Measurements from ENCODE around the gene ABHD17A.

The ABHD17A gene

DNA sequence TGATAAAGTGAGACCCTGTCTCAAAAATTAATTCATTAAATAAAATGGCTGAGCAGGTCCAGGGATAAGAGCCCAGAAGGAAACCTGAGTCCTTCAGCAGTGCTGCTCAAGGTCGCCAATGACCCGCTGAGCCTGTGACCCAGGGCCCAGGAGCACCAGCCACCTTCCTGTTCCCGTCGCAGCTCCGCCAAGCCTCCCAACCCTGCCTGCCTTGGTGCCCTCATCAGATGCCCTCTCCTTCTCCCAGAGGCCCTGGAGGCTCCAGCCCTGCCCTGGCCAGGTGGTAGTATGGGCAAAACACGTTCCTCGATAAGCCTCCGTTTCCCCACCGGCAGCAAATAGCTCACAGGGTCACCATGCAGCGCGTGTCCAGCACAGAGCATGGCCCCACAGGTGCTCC lies 39.7 kb downstream of the ABHD17A start:
- no peak overlapping the region for H3K4me3 ChIP-seq
- TF ChIP-seq, protein P1, sequence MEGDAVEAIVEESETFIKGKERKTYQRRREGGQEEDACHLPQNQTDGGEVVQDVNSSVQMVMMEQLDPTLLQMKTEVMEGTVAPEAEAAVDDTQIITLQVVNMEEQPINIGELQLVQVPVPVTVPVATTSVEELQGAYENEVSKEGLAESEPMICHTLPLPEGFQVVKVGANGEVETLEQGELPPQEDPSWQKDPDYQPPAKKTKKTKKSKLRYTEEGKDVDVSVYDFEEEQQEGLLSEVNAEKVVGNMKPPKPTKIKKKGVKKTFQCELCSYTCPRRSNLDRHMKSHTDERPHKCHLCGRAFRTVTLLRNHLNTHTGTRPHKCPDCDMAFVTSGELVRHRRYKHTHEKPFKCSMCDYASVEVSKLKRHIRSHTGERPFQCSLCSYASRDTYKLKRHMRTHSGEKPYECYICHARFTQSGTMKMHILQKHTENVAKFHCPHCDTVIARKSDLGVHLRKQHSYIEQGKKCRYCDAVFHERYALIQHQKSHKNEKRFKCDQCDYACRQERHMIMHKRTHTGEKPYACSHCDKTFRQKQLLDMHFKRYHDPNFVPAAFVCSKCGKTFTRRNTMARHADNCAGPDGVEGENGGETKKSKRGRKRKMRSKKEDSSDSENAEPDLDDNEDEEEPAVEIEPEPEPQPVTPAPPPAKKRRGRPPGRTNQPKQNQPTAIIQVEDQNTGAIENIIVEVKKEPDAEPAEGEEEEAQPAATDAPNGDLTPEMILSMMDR (IDR thresholded peaks at IDR 0.05) = no peak
- no peak for DNase-seq (ENCODE audit: low spot score)
- H3K27ac ChIP-seq = no peak overlapping the region

GRCh38 chr19:1845125-1845515 lies 40.2 kb downstream of the ABHD17A start:
- TF ChIP-seq, protein P1 (IDR thresholded peaks at IDR 0.05) = no peak
- Histone ChIP-seq H3K4me3 (no peak overlapping the region), H3K27ac (no peak overlapping the region)
- DNase-seq (ENCODE audit: low spot score) = no peak

DNA sequence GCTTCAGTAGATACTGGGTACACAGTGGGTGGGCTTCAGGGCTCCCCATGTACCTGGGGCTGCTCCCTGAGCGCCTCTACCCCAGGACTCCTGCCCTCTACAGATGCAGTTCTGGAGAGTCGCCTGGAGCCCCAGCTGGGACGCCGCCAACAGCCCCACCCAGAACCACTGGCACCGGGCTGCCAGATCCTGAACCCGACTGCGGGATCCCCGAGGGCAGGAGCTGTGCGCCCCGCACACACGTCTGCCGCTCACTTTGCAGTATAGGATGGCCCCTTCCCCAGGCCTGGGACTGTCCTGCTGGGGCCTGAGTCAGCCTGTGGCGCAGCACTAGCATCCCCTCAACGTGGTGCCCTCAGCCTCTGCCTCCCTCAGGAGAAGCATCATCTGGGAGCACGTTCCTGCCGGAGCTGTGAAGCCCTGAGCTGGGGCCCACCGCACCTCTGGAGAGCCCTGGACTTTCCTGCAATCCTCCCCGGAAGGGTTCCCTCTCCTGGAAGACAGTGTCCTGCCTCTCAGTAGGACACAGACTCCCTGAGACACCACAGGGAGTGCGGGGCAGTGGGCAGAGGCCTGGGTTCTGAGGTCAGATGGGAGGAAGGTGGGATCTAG lies 40.7 kb downstream of the ABHD17A start:
- no peak for DNase-seq (ENCODE audit: low spot score)
- H3K4me3 ChIP-seq = no peak overlapping the region
- H3K27ac ChIP-seq = no peak overlapping the region
- TF ChIP-seq, protein P1 (IDR thresholded peaks at IDR 0.05) = no peak

DNA sequence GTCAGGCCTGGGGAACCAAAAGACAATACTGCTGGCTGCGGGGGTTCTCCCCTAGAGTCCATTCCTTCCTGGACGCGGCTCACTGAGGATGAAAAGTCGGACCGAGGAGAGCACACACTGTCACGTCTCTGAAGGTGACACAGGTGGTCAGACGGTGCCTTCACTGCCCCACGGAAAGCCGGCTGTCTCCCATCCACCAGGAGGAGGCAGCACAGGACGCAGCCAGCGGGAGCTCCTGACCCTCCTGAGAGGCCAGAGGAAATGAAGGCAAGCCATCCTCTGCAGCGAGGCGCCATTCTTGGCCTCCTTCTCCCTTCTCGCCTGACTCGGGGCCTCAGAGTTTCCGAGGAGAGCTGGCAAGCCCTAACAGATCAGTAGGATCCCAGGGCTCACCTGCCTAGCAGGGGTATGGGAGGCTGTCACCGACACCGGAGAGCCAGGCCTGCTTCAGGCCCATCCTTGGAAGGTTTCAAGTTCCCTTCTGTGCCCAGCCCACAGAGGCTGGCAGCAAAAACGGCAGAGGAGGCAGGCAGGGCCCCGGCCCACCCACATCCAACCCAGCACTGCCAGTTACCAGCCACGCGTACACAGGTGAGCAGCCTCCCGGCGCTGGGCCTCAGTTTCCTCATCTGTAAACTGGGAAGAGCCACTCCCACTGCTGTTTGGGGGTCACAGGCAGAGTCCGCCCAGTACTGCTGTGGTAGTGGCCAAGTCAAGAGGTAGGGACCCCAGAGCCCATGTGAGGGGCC lies 41.5 kb downstream of the ABHD17A start:
- Histone ChIP-seq H3K4me3 (no peak overlapping the region), H3K27ac (no peak overlapping the region)
- no peak for DNase-seq (ENCODE audit: low spot score)
- TF ChIP-seq, protein P1 (IDR thresholded peaks at IDR 0.05) = no peak

GRCh38 chr19:1843116-1843515 lies 42.2 kb downstream of the ABHD17A start:
- H3K4me3 ChIP-seq = no peak overlapping the region
- TF ChIP-seq, protein P1 (IDR thresholded peaks at IDR 0.05) = no peak
- H3K27ac ChIP-seq = no peak overlapping the region
- no peak for DNase-seq (ENCODE audit: low spot score)

GRCh38 chr19:1841209-1841924 lies 43.9 kb downstream of the ABHD17A start:
- DNase-seq (ENCODE audit: low spot score) = no peak
- Histone ChIP-seq H3K4me3 (no peak overlapping the region), H3K27ac (peak overlapping the region in 1 of 2 donors; percentile 48)
- TF ChIP-seq, protein P1 (IDR thresholded peaks at IDR 0.05) = no peak
